Activated CD4-positive, alpha-beta T cell treated with anti-CD3 and anti-CD28 coated beads, Interleukin-2, amount 10 ng/mL, durations not matched to agents 24 days and 14 days (primary cell): ENCODE measurements around the gene AMMECR1L. TPM values are rescaled to one million over a fixed set of nuclear protein-coding genes. Genes with fewer than 3 reads are reported as not detected.
"Not testable (repeated sequence)": the region's sequence is repeated elsewhere in the genome, so short reads cannot be mapped to it uniquely, and the experiment has no call there.

Experiments used
- DNase-seq: peaks from one replicate; pipeline ENCODE4 v3.0.0; 2022
- H3K27ac Mint-ChIP-seq: one replicate; pipeline ENCODE4 v1.8.0; 2022; ENCODE audit warnings: mild to moderate bottlenecking, mixed read lengths
- H3K27me3 Mint-ChIP-seq: one replicate; pipeline ENCODE4 v1.8.0; 2022; ENCODE audit warnings: mixed read lengths
- H3K36me3 Mint-ChIP-seq: one replicate; pipeline ENCODE4 v1.8.0; 2022; ENCODE audit warnings: low read depth, mild to moderate bottlenecking, mixed read lengths
- H3K4me1 Mint-ChIP-seq: one replicate; pipeline ENCODE4 v1.8.0; 2021; ENCODE audit warnings: mixed read lengths
- H3K4me3 Mint-ChIP-seq: one replicate; pipeline ENCODE4 v1.8.0; 2022; ENCODE audit warnings: mild to moderate bottlenecking, moderate library complexity, mixed read lengths
- H3K9me3 Mint-ChIP-seq: one replicate; pipeline ENCODE4 v1.8.0; 2021; ENCODE audit warnings: mixed read lengths
- intact Hi-C: fragments of 100-400 bp; cut with micrococcal nuclease; formaldehyde crosslinking; loops from one replicate; pipeline ENCODE4 v1.15.1; 2023
- total RNA-seq: library from RNA; stranded (reverse); gene quantifications from 2 replicates; pipeline ENCODE4 v1.2.3, GENCODE V29; 2022

The AMMECR1L gene
- total RNA-seq: 20.2 and 21.0 TPM in 2 replicates

- Mint-ChIP-seq H3K27ac (peak within 1 kb of the TSS; percentile 80), H3K36me3 (peaks cover 30% of the 10 kb centered on the region), H3K4me3 (peak within 1 kb of the TSS; percentile 95), H3K4me1 (peaks cover 35% of the 10 kb centered on the region)
- peak; percentile 94 for DNase-seq
- intact Hi-C loops: loop anchor here (2.0 to 10.0 kb wide), 2 partner anchors 143 to 209 kb away; partner anchors contain the start of genes SAP130 and UGGT1
- H3K27me3 Mint-ChIP-seq, H3K9me3 Mint-ChIP-seq: not testable (repeated sequence)
Observed at GRCh38 chr2:127885780-127886592, at the start of gene AMMECR1L. AMMECR1L (minus strand) TSS chr2:127885956; CDS start chr2:127874234, 11,722 bp downstream.

GRCh38 chr2:127935337-127935736, 49.6 kb upstream of the AMMECR1L start:
- no peak for DNase-seq
- no peak overlapping the region for H3K4me3 Mint-ChIP-seq
- H3K27me3 Mint-ChIP-seq: peaks cover 2% of the 10 kb centered on the region
- H3K4me1 Mint-ChIP-seq: no peaks in the 10 kb centered on the region
- no peaks in the 10 kb centered on the region for H3K9me3 Mint-ChIP-seq
- H3K27ac Mint-ChIP-seq: no peak overlapping the region
- intact Hi-C loops: no loop called here
- no peaks in the 10 kb centered on the region for H3K36me3 Mint-ChIP-seq

- no peak overlapping the region for H3K27ac Mint-ChIP-seq
- no peaks in the 10 kb centered on the region for H3K36me3 Mint-ChIP-seq
- H3K4me1 Mint-ChIP-seq: peaks cover 2% of the 10 kb centered on the region
- intact Hi-C loops: no loop called here
- no peak overlapping the region for H3K4me3 Mint-ChIP-seq
- no peak for DNase-seq
- H3K9me3 Mint-ChIP-seq: no peaks in the 10 kb centered on the region
- H3K27me3 Mint-ChIP-seq: peaks cover 8% of the 10 kb centered on the region
Observed at GRCh38 chr2:127932199-127932876, 46.6 kb upstream of the AMMECR1L start.

- H3K4me3 Mint-ChIP-seq: no peak overlapping the region
- H3K36me3 Mint-ChIP-seq: no peaks in the 10 kb centered on the region
- H3K9me3 Mint-ChIP-seq: no peaks in the 10 kb centered on the region
- peaks cover 8% of the 10 kb centered on the region for H3K27me3 Mint-ChIP-seq
- intact Hi-C loops: no loop called here
- no peak for DNase-seq
- H3K27ac Mint-ChIP-seq: no peak overlapping the region
- H3K4me1 Mint-ChIP-seq: peaks cover 2% of the 10 kb centered on the region
Observed at GRCh38 chr2:127929449-127929848, 43.7 kb upstream of the AMMECR1L start.

- Mint-ChIP-seq H3K27me3 (peaks cover 6% of the 10 kb centered on the region), H3K9me3 (no peaks in the 10 kb centered on the region), H3K36me3 (no peaks in the 10 kb centered on the region), H3K27ac (no peak overlapping the region), H3K4me1 (peaks cover 2% of the 10 kb centered on the region), H3K4me3 (no peak overlapping the region)
- intact Hi-C loops: no loop called here
- DNase-seq: no peak
Observed at GRCh38 chr2:127927384-127927783, 41.6 kb upstream of the AMMECR1L start.

- Mint-ChIP-seq H3K36me3 (no peaks in the 10 kb centered on the region), H3K4me1 (no peaks in the 10 kb centered on the region), H3K27me3 (no peaks in the 10 kb centered on the region), H3K4me3 (no peak overlapping the region), H3K27ac (no peak overlapping the region), H3K9me3 (no peaks in the 10 kb centered on the region)
- intact Hi-C loops: no loop called here
- no peak for DNase-seq
Observed at GRCh38 chr2:127917916-127918315, 32.2 kb upstream of the AMMECR1L start.

GRCh38 chr2:127913808-127914457, 28.2 kb upstream of the AMMECR1L start:
- H3K9me3 Mint-ChIP-seq: no peaks in the 10 kb centered on the region
- no peak overlapping the region for H3K27ac Mint-ChIP-seq
- H3K4me3 Mint-ChIP-seq: no peak overlapping the region
- intact Hi-C loops: no loop called here
- no peak for DNase-seq
- no peaks in the 10 kb centered on the region for H3K27me3 Mint-ChIP-seq
- H3K36me3 Mint-ChIP-seq: no peaks in the 10 kb centered on the region
- H3K4me1 Mint-ChIP-seq: no peaks in the 10 kb centered on the region

- Mint-ChIP-seq H3K27ac (no peak overlapping the region), H3K36me3 (no peaks in the 10 kb centered on the region), H3K27me3 (no peaks in the 10 kb centered on the region), H3K4me1 (no peaks in the 10 kb centered on the region), H3K9me3 (no peaks in the 10 kb centered on the region), H3K4me3 (no peak overlapping the region)
- intact Hi-C loops: no loop called here
- no peak for DNase-seq
Observed at GRCh38 chr2:127911737-127912136, 26.0 kb upstream of the AMMECR1L start.

GRCh38 chr2:127910415-127910814, 24.7 kb upstream of the AMMECR1L start:
- Mint-ChIP-seq H3K4me1 (no peaks in the 10 kb centered on the region), H3K4me3 (no peak overlapping the region), H3K36me3 (no peaks in the 10 kb centered on the region), H3K27ac (no peak overlapping the region), H3K27me3 (no peaks in the 10 kb centered on the region), H3K9me3 (no peaks in the 10 kb centered on the region)
- intact Hi-C loops: no loop called here
- DNase-seq: no peak

GRCh38 chr2:127909019-127909418, 23.3 kb upstream of the AMMECR1L start:
- no peak overlapping the region for H3K4me3 Mint-ChIP-seq
- H3K27ac Mint-ChIP-seq: no peak overlapping the region
- H3K27me3 Mint-ChIP-seq: no peaks in the 10 kb centered on the region
- intact Hi-C loops: no loop called here
- H3K4me1 Mint-ChIP-seq: no peaks in the 10 kb centered on the region
- no peaks in the 10 kb centered on the region for H3K36me3 Mint-ChIP-seq
- H3K9me3 Mint-ChIP-seq: no peaks in the 10 kb centered on the region
- no peak for DNase-seq

GRCh38 chr2:127907733-127908400, 22.1 kb upstream of the AMMECR1L start:
- H3K9me3 Mint-ChIP-seq, H3K27me3 Mint-ChIP-seq, H3K4me1 Mint-ChIP-seq, H3K36me3 Mint-ChIP-seq, intact Hi-C loops, DNase-seq, H3K4me3 Mint-ChIP-seq, H3K27ac Mint-ChIP-seq: not testable (repeated sequence)

- H3K27ac Mint-ChIP-seq: no peak overlapping the region
- no peak overlapping the region for H3K4me3 Mint-ChIP-seq
- DNase-seq: no peak
- intact Hi-C loops: no loop called here
- H3K27me3 Mint-ChIP-seq: no peaks in the 10 kb centered on the region
- no peaks in the 10 kb centered on the region for H3K4me1 Mint-ChIP-seq
- no peaks in the 10 kb centered on the region for H3K9me3 Mint-ChIP-seq
- H3K36me3 Mint-ChIP-seq: no peaks in the 10 kb centered on the region
Observed at GRCh38 chr2:127906206-127906926, 20.6 kb upstream of the AMMECR1L start.

- peaks cover 3% of the 10 kb centered on the region for H3K27me3 Mint-ChIP-seq
- H3K36me3 Mint-ChIP-seq: no peaks in the 10 kb centered on the region
- no peaks in the 10 kb centered on the region for H3K4me1 Mint-ChIP-seq
- H3K9me3 Mint-ChIP-seq: no peaks in the 10 kb centered on the region
- DNase-seq: no peak
- intact Hi-C loops: no loop called here
- no peak overlapping the region for H3K27ac Mint-ChIP-seq
- no peak overlapping the region for H3K4me3 Mint-ChIP-seq
Observed at GRCh38 chr2:127901339-127902056, 15.7 kb upstream of the AMMECR1L start.
